Activated naive CD8-positive, alpha-beta T cell treated with anti-CD3 and anti-CD28 coated beads for 36 hours (primary cell): ENCODE results near the gene ELMOD1. TPM values are rescaled to one million over a fixed set of nuclear protein-coding genes. Genes with fewer than 3 reads are reported as not detected.

ENCODE experiments used
- DNase-seq: peaks from one replicate; pipeline ENCODE4 v3.0.0; 2021
- H3K27ac Mint-ChIP-seq: one replicate; pipeline ENCODE4 v1.8.0; 2022; ENCODE audit warnings: mild to moderate bottlenecking, moderate library complexity, mixed read lengths
- H3K27me3 Mint-ChIP-seq: one replicate; pipeline ENCODE4 v1.8.0; 2022; ENCODE audit warnings: mild to moderate bottlenecking, mixed read lengths
- H3K36me3 Mint-ChIP-seq: one replicate; pipeline ENCODE4 v1.8.0; 2021; ENCODE audit warnings: mild to moderate bottlenecking, mixed read lengths
- H3K4me1 Mint-ChIP-seq: one replicate; pipeline ENCODE4 v1.8.0; 2021; ENCODE audit warnings: mixed read lengths
- H3K4me3 Mint-ChIP-seq: one replicate; pipeline ENCODE4 v1.8.0; 2022; ENCODE audit warnings: mild to moderate bottlenecking, moderate library complexity, mixed read lengths
- H3K9me3 Mint-ChIP-seq: one replicate; pipeline ENCODE4 v1.8.0; 2022; ENCODE audit warnings: mixed read lengths
- total RNA-seq, 2 experiments: library from RNA; stranded (reverse); gene quantifications; one replicate each; pipeline ENCODE4 v1.2.3, GENCODE V29; 2021

ELMOD1 gene
- total RNA-seq, 2 experiments from 2014 or later: not detected

- peaks cover 74% of the 10 kb centered on the region for H3K27me3 Mint-ChIP-seq
- H3K9me3 Mint-ChIP-seq: no peaks in the 10 kb centered on the region
- H3K36me3 Mint-ChIP-seq: no peaks in the 10 kb centered on the region
- H3K4me1 Mint-ChIP-seq: no peaks in the 10 kb centered on the region
- H3K4me3 Mint-ChIP-seq: no peak overlapping the region
- H3K27ac Mint-ChIP-seq: no peak overlapping the region
- no peak for DNase-seq
These were observed 14.4 kb downstream of the ELMOD1 start for GRCh38 chr11:107605061-107606006.

GRCh38 chr11:107606141-107606540 is 15.2 kb downstream of the ELMOD1 start:
- peaks cover 72% of the 10 kb centered on the region for H3K27me3 Mint-ChIP-seq
- no peaks in the 10 kb centered on the region for H3K4me1 Mint-ChIP-seq
- H3K4me3 Mint-ChIP-seq: no peak overlapping the region
- H3K36me3 Mint-ChIP-seq: no peaks in the 10 kb centered on the region
- no peak overlapping the region for H3K27ac Mint-ChIP-seq
- DNase-seq: no peak
- no peaks in the 10 kb centered on the region for H3K9me3 Mint-ChIP-seq

GRCh38 chr11:107608809-107609208 is 17.9 kb downstream of the ELMOD1 start:
- H3K4me1 Mint-ChIP-seq: no peaks in the 10 kb centered on the region
- peaks cover 59% of the 10 kb centered on the region for H3K27me3 Mint-ChIP-seq
- H3K9me3 Mint-ChIP-seq: no peaks in the 10 kb centered on the region
- no peak for DNase-seq
- H3K27ac Mint-ChIP-seq: no peak overlapping the region
- no peaks in the 10 kb centered on the region for H3K36me3 Mint-ChIP-seq
- no peak overlapping the region for H3K4me3 Mint-ChIP-seq

- Mint-ChIP-seq H3K4me1 (no peaks in the 10 kb centered on the region), H3K27ac (no peak overlapping the region), H3K4me3 (no peak overlapping the region), H3K36me3 (no peaks in the 10 kb centered on the region), H3K9me3 (no peaks in the 10 kb centered on the region), H3K27me3 (peaks cover 52% of the 10 kb centered on the region)
- no peak for DNase-seq
These were observed 18.7 kb downstream of the ELMOD1 start for GRCh38 chr11:107609400-107610218.

- no peaks in the 10 kb centered on the region for H3K4me1 Mint-ChIP-seq
- H3K36me3 Mint-ChIP-seq: no peaks in the 10 kb centered on the region
These were observed 21.5 kb downstream of the ELMOD1 start for GRCh38 chr11:107612445-107612844.

GRCh38 chr11:107619926-107620325 is 29.0 kb downstream of the ELMOD1 start:
- H3K4me3 Mint-ChIP-seq: no peak overlapping the region
- no peaks in the 10 kb centered on the region for H3K4me1 Mint-ChIP-seq
- no peaks in the 10 kb centered on the region for H3K9me3 Mint-ChIP-seq
- H3K27me3 Mint-ChIP-seq: peaks cover 53% of the 10 kb centered on the region
- no peak overlapping the region for H3K27ac Mint-ChIP-seq
- H3K36me3 Mint-ChIP-seq: no peaks in the 10 kb centered on the region
- no peak for DNase-seq

More at GRCh38 chr11:107612445-107612844, 21.5 kb downstream of the ELMOD1 start:
- no peak overlapping the region for H3K4me3 Mint-ChIP-seq
- H3K27ac Mint-ChIP-seq: no peak overlapping the region
- DNase-seq: no peak
- H3K27me3 Mint-ChIP-seq: peaks cover 45% of the 10 kb centered on the region
- H3K9me3 Mint-ChIP-seq: no peaks in the 10 kb centered on the region

GRCh38 chr11:107621081-107621480 is 30.1 kb downstream of the ELMOD1 start:
- DNase-seq: no peak
- Mint-ChIP-seq H3K27ac (no peak overlapping the region), H3K4me1 (no peaks in the 10 kb centered on the region), H3K27me3 (peaks cover 52% of the 10 kb centered on the region), H3K4me3 (no peak overlapping the region), H3K9me3 (no peaks in the 10 kb centered on the region), H3K36me3 (no peaks in the 10 kb centered on the region)

GRCh38 chr11:107623183-107623582 is 32.2 kb downstream of the ELMOD1 start:
- no peaks in the 10 kb centered on the region for H3K36me3 Mint-ChIP-seq
- no peak overlapping the region for H3K4me3 Mint-ChIP-seq

GRCh38 chr11:107624983-107625684 is 34.2 kb downstream of the ELMOD1 start:
- no peak overlapping the region for H3K4me3 Mint-ChIP-seq
- no peaks in the 10 kb centered on the region for H3K4me1 Mint-ChIP-seq
- H3K27me3 Mint-ChIP-seq: peaks cover 55% of the 10 kb centered on the region
- H3K36me3 Mint-ChIP-seq: no peaks in the 10 kb centered on the region
- no peaks in the 10 kb centered on the region for H3K9me3 Mint-ChIP-seq
- DNase-seq: no peak
- no peak overlapping the region for H3K27ac Mint-ChIP-seq

More at GRCh38 chr11:107623183-107623582, 32.2 kb downstream of the ELMOD1 start:
- Mint-ChIP-seq H3K4me1 (no peaks in the 10 kb centered on the region), H3K27ac (no peak overlapping the region), H3K27me3 (peaks cover 56% of the 10 kb centered on the region), H3K9me3 (no peaks in the 10 kb centered on the region)
- DNase-seq: no peak

- H3K4me1 Mint-ChIP-seq: no peaks in the 10 kb centered on the region
- H3K9me3 Mint-ChIP-seq: no peaks in the 10 kb centered on the region
- no peaks in the 10 kb centered on the region for H3K36me3 Mint-ChIP-seq
- no peak overlapping the region for H3K27ac Mint-ChIP-seq
- H3K27me3 Mint-ChIP-seq: peaks cover 55% of the 10 kb centered on the region
- DNase-seq: no peak
- H3K4me3 Mint-ChIP-seq: no peak overlapping the region
These were observed 34.7 kb downstream of the ELMOD1 start for GRCh38 chr11:107625685-107625989.

GRCh38 chr11:107631043-107631442 is 40.1 kb downstream of the ELMOD1 start:
- Mint-ChIP-seq H3K27ac (no peak overlapping the region), H3K4me3 (no peak overlapping the region), H3K9me3 (no peaks in the 10 kb centered on the region), H3K36me3 (no peaks in the 10 kb centered on the region), H3K4me1 (no peaks in the 10 kb centered on the region), H3K27me3 (peaks cover 68% of the 10 kb centered on the region)
- DNase-seq: no peak

GRCh38 chr11:107631931-107632330 is 41.0 kb downstream of the ELMOD1 start:
- peaks cover 66% of the 10 kb centered on the region for H3K27me3 Mint-ChIP-seq
- no peaks in the 10 kb centered on the region for H3K9me3 Mint-ChIP-seq
- no peaks in the 10 kb centered on the region for H3K36me3 Mint-ChIP-seq
- H3K4me1 Mint-ChIP-seq: no peaks in the 10 kb centered on the region
- no peak overlapping the region for H3K27ac Mint-ChIP-seq
- no peak overlapping the region for H3K4me3 Mint-ChIP-seq
- no peak for DNase-seq

- no peaks in the 10 kb centered on the region for H3K9me3 Mint-ChIP-seq
- peaks cover 29% of the 10 kb centered on the region for H3K27me3 Mint-ChIP-seq
- no peaks in the 10 kb centered on the region for H3K36me3 Mint-ChIP-seq
- no peaks in the 10 kb centered on the region for H3K4me1 Mint-ChIP-seq
- no peak for DNase-seq
- H3K4me3 Mint-ChIP-seq: no peak overlapping the region
- no peak overlapping the region for H3K27ac Mint-ChIP-seq
These were observed 55.8 kb downstream of the ELMOD1 start for GRCh38 chr11:107646783-107647182.

GRCh38 chr11:107648242-107648641 is 57.3 kb downstream of the ELMOD1 start:
- DNase-seq: no peak
- Mint-ChIP-seq H3K4me3 (no peak overlapping the region), H3K36me3 (no peaks in the 10 kb centered on the region), H3K4me1 (no peaks in the 10 kb centered on the region), H3K27ac (no peak overlapping the region), H3K9me3 (no peaks in the 10 kb centered on the region), H3K27me3 (peaks cover 34% of the 10 kb centered on the region)

GRCh38 chr11:107651672-107652071 is 60.7 kb downstream of the ELMOD1 start:
- Mint-ChIP-seq H3K9me3 (no peaks in the 10 kb centered on the region), H3K36me3 (no peaks in the 10 kb centered on the region), H3K27me3 (peaks cover 47% of the 10 kb centered on the region), H3K4me1 (no peaks in the 10 kb centered on the region), H3K4me3 (no peak overlapping the region), H3K27ac (no peak overlapping the region)
- no peak for DNase-seq
